HG02840 (cell line): Measurements from ENCODE around the gene GYPB.
"Not testable (repeated sequence)": the region's sequence is repeated elsewhere in the genome, so short reads cannot be mapped to it uniquely, and the experiment has no call there.

ENCODE experiments used
- ATAC-seq: cut with Tn5 transposase; IDR thresholded peaks from one replicate; pipeline ENCODE4 v1.9.1; 2021; ENCODE audit warnings: mild to moderate bottlenecking, moderate library complexity, moderate number of reproducible peaks; ENCODE audit not compliant: unreplicated experiment, low FRiP score

Gene GYPB

DNA sequence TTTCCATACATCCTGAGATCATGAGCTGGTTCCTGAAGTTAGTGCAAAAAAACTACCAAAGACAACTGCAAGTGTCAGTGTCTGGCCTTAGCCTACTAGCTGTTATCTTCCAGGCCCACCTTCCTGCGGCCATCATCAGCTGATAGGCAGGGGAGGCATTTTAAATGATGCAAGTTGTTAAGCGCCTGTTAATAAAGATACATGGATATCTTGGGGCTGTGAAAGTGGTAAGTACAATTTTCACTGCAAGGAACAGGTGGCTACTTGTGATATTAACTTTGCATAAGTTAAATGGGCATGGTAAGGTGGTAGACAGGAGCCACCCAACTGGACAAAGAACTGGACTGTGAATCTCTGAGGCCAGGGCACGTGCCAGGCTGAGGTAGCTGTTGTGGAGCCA is at the start of gene GYPB:
Gene GYPB (minus strand): TSS at position 104 of the 400 bp plus-strand sequence. CDS start 93 bp downstream, at position 11.
- ATAC-seq: not testable (repeated sequence)

DNA sequence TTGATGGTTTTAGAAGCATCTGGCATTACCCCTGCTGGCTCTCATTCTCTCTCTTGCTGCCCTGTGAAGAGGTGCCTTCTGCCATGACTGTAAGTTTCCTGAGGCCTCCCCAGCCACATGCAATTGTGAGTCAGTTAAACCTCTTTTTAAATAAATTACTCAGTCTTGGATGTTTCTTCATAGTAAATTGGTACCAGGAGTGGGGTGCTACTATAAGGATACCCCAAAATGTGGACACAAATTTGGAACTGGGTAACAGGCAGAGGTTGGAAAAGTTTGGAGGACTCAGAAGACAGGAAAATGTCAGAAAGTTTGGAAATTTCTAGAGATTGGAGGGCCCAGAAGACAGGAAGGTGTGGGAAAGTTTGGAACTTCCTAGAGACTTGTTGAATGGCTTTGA is 42.4 kb upstream of the GYPB start:
- ATAC-seq: not testable (repeated sequence)

DNA sequence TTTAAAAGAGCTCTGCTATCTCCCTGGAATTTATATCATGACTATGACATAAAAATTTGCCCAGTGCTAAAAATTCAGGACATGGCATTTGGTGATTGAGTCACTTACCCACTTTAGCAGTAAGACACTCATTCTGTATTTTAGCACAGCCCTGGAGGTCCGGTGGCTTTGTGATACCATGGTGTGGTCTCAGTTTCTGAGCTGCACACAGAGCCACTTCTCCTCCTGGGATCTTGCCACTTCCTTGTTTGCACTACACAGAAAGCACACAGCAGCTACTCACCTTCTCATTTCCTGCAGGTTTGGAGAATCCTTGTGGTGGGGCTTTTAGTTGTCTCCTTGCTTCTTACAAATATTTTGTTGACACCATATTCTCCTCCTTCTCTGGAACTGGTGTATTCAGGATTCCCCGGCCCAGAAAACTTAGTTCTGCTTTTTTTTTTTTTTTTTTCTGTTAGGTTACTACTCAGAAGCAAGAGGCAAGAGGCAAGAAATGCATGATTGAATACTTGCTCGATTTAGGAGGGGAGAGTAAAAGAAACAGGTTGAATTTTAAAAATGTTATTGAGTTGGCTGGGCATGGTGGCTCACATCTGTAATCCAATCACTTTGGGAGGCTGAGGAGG is 41.2 kb upstream of the GYPB start:
- ATAC-seq: not testable (repeated sequence)

DNA sequence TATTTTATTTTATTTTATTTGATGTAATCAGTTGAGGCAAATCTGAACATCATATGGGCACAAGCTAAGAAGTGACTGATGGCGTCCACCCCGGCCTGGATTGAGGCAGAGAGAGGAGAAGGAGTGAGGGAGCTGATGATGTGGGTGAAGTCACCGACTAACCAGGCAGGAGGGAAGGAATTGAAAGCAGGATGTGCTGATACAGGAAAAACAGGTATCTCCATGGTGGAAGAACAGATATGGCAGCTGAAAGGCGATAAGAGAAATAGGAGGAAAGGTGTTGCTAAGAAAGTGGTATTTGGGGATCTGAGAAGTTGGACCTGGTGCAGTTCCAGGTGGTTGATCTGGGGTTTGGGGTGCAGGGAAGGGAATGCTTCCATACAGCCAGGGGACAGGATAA is 37.6 kb upstream of the GYPB start:
- ATAC-seq: no peak

- not testable (repeated sequence) for ATAC-seq
Measured at GRCh38 chr4:144055336-144055735, 36.2 kb upstream of the GYPB start.

DNA sequence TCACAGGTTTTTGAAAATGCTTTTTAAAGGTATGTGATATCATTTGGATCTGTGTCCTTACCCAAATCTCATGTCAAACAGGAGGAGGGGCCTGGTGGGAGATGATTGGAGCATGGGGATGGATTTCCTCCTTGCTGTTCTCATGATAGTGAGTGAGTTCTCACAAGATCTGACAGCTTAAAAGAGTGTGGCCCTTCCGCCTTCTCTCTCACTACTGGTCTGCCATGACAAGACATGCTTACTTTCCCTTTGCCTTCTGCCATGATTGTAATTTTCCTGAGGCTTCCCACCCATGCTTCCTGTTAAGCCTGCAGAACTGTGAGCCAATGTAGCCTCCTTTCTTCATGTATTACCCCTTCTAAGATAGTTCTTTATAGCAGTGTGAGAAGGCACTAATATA is 32.3 kb upstream of the GYPB start:
- not testable (repeated sequence) for ATAC-seq

- ATAC-seq: not testable (repeated sequence)
Measured at GRCh38 chr4:144050631-144051030, 31.5 kb upstream of the GYPB start.

DNA sequence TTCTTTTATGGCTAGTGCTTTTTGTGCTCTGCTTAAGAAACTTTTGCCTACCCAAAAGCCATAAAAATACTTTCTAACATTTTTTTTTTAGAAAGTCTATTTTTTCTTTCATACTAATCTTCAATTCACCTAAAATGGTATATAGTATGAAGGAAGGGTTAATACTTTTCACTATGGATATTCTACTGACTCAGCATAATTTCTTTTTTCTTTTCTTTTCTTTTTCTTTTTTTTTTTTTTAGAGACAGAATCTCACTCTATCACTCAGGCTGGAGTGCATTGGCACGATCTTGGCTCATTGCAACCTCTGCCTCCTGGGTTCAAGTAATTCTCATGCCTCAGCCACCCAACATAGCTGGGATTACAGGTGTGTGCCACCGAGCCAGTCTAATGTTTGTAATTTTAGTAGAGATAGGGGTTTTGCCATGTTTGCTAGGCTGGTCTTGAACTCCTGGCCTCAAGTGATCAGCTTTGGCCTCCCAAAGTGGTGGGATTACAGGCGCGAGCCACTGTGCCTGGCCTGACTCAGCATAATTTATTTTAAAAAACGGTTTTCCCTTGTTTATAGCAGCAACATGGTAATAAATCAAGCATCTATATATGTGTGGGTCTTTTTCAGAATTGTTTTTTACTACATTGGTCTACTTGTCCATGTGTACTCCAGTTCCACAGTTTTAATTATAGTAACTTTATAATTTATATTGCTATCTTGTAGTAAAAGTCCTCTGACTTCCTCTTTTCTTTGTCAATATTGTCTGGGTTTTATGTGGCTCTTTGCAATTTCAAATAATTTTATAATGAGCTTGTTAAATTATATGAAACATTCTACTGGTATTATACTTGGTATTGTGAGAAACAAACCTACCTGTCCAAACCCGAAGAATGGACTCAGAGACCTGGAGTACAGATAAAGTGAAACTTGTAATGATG is 30.6 kb upstream of the GYPB start:
- not testable (repeated sequence) for ATAC-seq

- ATAC-seq: not testable (repeated sequence)
Measured at GRCh38 chr4:144044936-144045335, 25.8 kb upstream of the GYPB start.

- ATAC-seq: not testable (repeated sequence)
Measured at GRCh38 chr4:144032580-144032979, 13.4 kb upstream of the GYPB start.

DNA sequence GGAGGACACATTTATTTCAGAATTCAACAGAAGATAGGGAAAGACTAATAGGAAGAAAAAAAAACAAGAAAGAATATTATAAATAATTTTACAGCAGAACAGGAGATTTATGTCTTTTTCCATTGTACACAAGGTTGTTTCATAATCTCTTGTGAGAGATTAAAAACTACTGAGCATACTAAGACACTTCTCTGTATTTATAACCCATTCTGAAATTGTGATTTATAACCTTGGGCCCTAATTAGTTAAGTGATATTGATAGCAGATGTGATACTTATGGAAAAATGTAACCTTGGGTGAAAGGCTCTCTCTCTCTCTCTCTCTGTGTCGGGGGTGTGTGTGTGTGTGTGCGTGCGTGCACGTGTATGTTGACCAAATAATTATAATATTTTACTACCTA is 12.7 kb upstream of the GYPB start:
- not testable (repeated sequence) for ATAC-seq

DNA sequence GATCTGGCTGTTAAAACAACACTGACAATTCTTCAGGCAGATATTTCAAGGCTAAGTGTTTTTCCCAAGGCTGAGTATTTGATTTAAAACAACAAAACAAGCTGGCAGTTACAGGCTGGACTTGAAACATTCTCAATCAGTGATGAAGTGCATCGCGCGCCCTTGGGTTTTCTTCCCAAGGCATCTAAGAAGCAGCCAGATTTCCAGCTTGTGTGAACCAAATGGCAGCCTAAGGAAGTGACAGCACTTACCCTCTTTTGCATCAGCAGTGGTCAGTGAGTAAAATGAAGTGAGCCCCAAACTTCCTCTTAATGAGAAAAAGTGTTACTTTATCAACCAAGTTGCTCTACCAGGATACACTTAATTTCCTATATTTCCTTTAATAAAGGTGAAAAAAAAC is 12.2 kb upstream of the GYPB start:
- not testable (repeated sequence) for ATAC-seq

GRCh38 chr4:144030708-144031107 is 11.5 kb upstream of the GYPB start:
- ATAC-seq: not testable (repeated sequence)

GRCh38 chr4:144026682-144027081 is 7.5 kb upstream of the GYPB start:
- not testable (repeated sequence) for ATAC-seq

DNA sequence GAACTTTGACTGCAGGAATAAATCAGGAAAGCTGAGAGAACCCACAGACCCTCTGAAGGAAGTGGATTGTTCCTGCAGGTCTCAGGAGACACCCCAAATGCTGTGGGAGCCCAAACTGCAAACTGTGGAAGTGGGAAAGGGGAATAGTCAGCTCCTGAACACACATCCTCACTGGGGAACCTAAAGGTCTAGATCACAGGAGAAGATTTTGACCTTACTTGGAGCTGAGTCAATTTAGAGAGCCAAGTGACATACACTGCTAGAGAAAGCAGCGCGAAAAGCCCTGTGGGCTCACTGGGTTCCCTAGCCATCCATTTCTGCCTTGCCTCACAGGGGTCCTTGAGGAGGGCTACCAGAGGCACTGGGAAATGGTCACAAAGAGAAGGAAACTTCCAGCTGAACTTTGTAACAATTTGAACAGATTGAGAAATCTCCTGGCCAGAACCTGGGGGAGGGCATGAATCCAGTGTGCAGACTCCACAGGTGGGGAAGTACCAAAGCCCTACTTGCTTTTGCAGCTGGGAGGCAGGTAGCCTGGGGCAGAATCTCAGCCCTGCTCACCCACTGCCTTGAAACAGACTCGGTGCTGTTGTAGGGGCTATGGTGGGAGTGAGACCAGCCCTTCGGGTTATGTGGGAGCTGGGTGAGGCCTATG is 5.3 kb upstream of the GYPB start:
- ATAC-seq: not testable (repeated sequence)

- not testable (repeated sequence) for ATAC-seq
Measured at GRCh38 chr4:144022772-144023400, 3.7 kb upstream of the GYPB start.

GRCh38 chr4:144021336-144021990 is 2.3 kb upstream of the GYPB start:
- not testable (repeated sequence) for ATAC-seq

- ATAC-seq: not testable (repeated sequence)
Measured at GRCh38 chr4:144018223-144019000, 768 bp downstream of the GYPB start.

GRCh38 chr4:144017271-144017670 is 1.9 kb downstream of the GYPB start:
- ATAC-seq: not testable (repeated sequence)
